ENCODE measurements around the gene USE1.

USE1 gene

DNA sequence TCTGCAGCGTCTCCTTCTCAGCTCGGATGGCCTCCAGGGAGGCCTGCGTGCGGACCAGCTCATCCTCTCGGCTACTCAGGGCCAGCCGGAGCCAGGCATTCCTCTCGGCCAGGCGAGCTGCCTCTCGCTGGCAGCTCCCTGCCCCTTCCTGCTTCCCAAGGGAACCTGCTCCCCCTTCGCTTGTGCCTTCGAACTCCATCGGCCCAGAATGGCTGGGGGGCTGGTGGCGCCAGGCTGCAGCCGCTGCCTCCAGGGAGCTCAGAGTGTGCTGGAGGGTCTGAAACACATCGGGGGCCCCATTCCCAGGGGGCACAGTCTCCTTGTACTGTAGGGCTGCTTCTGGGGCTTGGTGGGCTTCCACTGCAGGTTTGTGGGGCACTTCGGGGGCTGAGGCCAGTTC is 47.4 kb downstream of the USE1 start:
- no peak for DNase-seq

- no peak for DNase-seq
Observed at GRCh38 chr19:17263712-17264640, 48.8 kb downstream of the USE1 start.

DNA sequence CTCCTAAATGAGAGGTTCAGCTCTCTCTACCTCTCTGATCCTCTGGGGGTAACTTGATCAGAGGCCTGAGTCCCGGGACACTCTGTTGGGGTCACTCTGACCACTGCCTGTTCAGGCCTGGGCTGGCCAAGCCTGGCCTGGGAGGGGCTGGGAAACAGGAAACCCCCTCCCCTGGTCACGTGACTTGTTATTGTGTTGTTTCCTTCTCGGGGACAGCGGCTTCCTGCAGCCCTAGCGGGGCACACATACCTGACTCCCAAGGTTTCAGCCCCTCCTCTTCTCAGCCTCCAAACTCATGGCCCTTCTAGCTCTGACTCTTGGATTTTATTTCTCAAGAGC is 49.5 kb downstream of the USE1 start, which contains the start of gene USHBP1:
Gene USHBP1 (minus strand): TSS at position 105 of the 339 bp plus-strand sequence. CDS start 446 bp downstream, outside the sequence.
- no peak for DNase-seq

DNA sequence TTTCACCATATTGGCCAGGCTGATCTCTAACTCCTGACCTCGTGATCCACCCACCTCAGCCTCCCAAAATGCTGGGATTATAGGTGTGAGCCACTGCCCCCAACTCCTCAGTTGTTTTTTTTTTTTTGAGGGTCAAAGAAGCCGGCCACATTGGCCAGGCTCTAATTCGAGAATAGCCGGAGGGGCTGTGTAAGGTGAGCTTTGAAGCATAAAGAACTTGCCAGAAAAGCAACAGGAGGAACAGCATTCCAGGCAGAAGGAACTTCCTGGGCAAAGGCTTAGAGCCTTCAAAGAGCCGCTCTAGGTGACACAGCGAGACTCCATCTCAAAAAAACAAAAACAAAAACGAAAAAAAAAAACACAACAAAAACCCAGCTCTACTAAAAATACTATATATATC is 50.9 kb downstream of the USE1 start:
- no peak for DNase-seq

DNA sequence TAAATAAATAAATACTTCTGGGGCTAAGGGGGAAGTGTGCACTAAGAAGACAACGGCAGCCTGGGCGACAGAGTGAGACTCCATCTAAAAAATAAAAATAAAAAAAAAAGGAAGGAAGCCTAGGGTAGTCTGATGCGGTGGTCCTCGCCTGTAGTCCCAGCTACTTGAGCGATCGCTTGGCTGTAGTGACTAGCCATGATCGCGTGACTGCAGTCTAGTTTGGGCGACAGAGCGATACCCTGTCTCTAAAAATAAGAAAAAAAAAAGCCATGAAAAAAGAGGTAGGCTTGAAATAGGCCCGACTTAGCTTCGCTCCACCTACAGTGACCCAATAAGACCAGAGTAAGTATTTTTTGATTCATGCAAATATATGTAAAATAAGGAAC is 51.4 kb downstream of the USE1 start:
- no peak for DNase-seq

DNA sequence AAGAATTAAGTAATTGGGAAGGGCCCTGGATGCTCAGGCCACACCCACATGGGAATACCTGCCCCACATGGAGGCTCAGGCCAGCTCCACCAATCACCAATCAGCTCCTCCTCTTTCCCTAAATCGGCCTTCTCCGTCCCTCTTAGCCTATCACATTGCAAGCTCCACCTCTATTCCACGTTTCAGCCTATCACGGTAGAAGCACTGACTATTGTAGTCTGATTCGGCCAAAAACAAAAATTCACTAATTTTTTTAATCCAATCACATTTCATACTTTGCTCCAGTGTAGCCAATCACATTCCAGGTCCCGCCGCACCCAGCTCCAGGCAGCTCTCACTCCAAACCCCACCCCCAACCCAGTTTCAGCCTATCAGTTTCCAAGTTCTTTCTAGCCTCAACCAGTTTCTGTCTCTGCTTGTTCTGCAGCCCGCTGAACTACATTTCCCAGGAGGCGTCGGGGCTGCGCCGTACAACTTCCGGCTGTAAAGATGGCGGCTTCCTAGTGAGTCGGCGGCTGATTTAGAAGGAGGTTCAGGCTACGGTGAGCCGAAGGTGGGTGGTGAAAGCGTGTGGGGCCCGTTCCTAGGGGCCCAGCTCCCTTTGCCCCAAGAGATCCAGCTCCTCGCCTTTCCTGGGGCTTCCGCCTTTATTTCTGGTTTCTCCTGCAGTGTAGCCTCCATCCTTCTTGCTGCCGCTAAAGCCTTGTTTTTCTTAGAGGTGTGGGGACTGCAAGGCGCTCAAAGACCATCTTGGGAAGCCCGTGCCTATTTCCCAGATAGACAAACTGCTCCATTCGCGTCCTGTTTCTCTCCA is 52.0 kb downstream of the USE1 start, which contains the start of gene BABAM1:
Gene BABAM1 (plus strand): TSS at position 469 of the 814 bp plus-strand sequence. CDS start 1,364 bp downstream, outside the sequence.
- DNase-seq = peak; percentile 100

DNA sequence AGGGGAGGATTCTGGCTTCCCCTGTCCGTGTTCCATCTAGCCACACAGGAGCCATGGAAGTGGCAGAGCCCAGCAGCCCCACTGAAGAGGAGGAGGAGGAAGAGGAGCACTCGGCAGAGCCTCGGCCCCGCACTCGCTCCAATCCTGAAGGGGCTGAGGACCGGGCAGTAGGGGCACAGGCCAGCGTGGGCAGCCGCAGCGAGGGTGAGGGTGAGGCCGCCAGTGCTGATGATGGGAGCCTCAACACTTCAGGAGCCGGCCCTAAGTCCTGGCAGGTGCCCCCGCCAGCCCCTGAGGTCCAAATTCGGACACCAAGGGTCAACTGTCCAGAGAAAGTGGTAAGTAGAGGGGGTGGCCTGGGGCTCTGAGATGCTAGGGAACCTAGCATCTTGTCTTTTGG is 53.6 kb downstream of the USE1 start:
- no peak for DNase-seq
